Small intestine (tissue), 7 donors: ENCODE measurements around the gene NCR3LG1. TPM values are rescaled to one million over a fixed set of nuclear protein-coding genes. Genes with fewer than 3 reads are reported as not detected.

Source experiments
- DNase-seq, 2 donors: peaks; one replicate each; pipeline versions ENCODE4 v3.0.0 to v3.0.0-alpha.2; 2013
- FAIRE-seq: peaks from 2 replicates; lab custom pipeline; 2012; peaks lifted over from hg19 to GRCh38; lab: Jason Lieb, UNC
- H3K27ac ChIP-seq, 3 donors: one replicate each; pipeline ENCODE4 v1.5.1; 2013; ENCODE audit warnings: low read length in 2 of 3, mild to moderate bottlenecking in 2 of 3, control low read depth in 1 of 3, inconsistent platforms in 1 of 3, low read depth in 1 of 3, moderate library complexity in 1 of 3
- H3K27me3 ChIP-seq, 3 donors: one replicate each; pipeline ENCODE4 v1.6.1; 2013; ENCODE audit warnings: low read length in 3 of 3, inconsistent platforms in 1 of 3; ENCODE audit not compliant: control insufficient read depth in 3 of 3, insufficient read depth in 3 of 3
- H3K36me3 ChIP-seq, 3 donors: one replicate each; pipeline ENCODE4 v1.6.1; 2013; ENCODE audit warnings: low read length in 3 of 3, inconsistent platforms in 1 of 3, low read depth in 1 of 3, mild to moderate bottlenecking in 1 of 3, moderate library complexity in 1 of 3; ENCODE audit not compliant: control insufficient read depth in 3 of 3, insufficient read depth in 2 of 3
- H3K4me1 ChIP-seq, 3 donors: one replicate each; pipeline ENCODE4 v1.6.1; 2013; ENCODE audit warnings: low read length in 2 of 3, inconsistent platforms in 1 of 3, low read depth in 1 of 3, mild to moderate bottlenecking in 1 of 3, moderate library complexity in 1 of 3; ENCODE audit not compliant: control insufficient read depth in 3 of 3, insufficient read depth in 2 of 3
- H3K4me3 ChIP-seq, 3 donors: one replicate each; pipeline ENCODE4 v1.5.1; 2013; ENCODE audit warnings: low read length in 3 of 3, control low read depth in 1 of 3, inconsistent platforms in 1 of 3, low read depth in 1 of 3, mild to moderate bottlenecking in 1 of 3, moderate library complexity in 1 of 3
- H3K9me3 ChIP-seq, 2 donors: one replicate each; pipeline ENCODE4 v1.6.1; 2013; ENCODE audit warnings: low read depth in 1 of 2, low read length in 1 of 2; ENCODE audit not compliant: control insufficient read depth in 2 of 2, insufficient read depth in 1 of 2
- WGBS, 3 donors: extraction: QIAGEN DNeasy Blood & Tissue Kit; methylation state at CpG; one replicate each; pipeline ENCODE4 v1.1.7; 2013; 5-methylcytosine and 5-hydroxymethylcytosine counted together
- polyA plus RNA-seq, 4 donors: library from polyadenylated mRNA; stranded (reverse) in 3 of 4; unstranded in 1 of 4; fragments of 200-250 nt in 3 of 4; fragments of 120-200 nt in 1 of 4; gene quantifications; one replicate each; pipeline versions ENCODE4 v1.2.1 to v1.2.3, GENCODE V29; 2013
- donor health status: healthy with polysubstance abuse.
- donor health status: control.
- donor health status: control.
- donor health status: Bipolar disorder and iron deficiency.
- donor health status: healthy.

Gene NCR3LG1
- polyA plus RNA-seq, 4 donors: 0.22 to 19.8 (median 2.7) TPM

DNA sequence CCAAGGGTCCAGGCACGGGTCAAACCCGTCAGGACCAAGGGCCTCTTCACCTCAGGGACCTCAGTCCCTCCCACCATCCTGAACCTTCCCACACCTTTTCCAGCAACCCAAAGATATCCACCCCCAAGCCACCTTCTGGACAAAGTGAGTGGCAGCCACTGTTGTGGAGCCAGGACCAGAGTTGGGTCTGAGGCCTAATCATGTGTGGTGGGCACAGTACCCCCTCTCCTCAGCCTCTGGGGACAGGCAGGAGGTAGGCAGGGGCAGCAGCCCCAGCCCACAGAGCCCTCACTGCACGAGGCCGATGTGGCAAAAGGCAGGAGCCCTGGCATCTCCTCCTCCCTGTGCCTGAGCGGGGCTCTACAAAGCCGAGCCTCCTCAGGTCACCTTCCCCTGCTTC is 34.3 kb downstream of the NCR3LG1 start:
- peaks cover 0 to 30% (median 3%) of the 10 kb centered on the region in 3 donors for H3K36me3 ChIP-seq
- WGBS, 3 donors: 73 to 87% (median 78%) methylated on average over 6 of the region's 6 CpGs
- FAIRE-seq (no peak), DNase-seq (no peak)
- H3K27me3 ChIP-seq: no peaks in the 10 kb centered on the region
- no peak overlapping the region for H3K4me3 ChIP-seq
- no peaks in the 10 kb centered on the region for H3K9me3 ChIP-seq
- no peak overlapping the region for H3K27ac ChIP-seq
- H3K4me1 ChIP-seq: peaks cover 0 to 4% (median 0%) of the 10 kb centered on the region in 3 donors

DNA sequence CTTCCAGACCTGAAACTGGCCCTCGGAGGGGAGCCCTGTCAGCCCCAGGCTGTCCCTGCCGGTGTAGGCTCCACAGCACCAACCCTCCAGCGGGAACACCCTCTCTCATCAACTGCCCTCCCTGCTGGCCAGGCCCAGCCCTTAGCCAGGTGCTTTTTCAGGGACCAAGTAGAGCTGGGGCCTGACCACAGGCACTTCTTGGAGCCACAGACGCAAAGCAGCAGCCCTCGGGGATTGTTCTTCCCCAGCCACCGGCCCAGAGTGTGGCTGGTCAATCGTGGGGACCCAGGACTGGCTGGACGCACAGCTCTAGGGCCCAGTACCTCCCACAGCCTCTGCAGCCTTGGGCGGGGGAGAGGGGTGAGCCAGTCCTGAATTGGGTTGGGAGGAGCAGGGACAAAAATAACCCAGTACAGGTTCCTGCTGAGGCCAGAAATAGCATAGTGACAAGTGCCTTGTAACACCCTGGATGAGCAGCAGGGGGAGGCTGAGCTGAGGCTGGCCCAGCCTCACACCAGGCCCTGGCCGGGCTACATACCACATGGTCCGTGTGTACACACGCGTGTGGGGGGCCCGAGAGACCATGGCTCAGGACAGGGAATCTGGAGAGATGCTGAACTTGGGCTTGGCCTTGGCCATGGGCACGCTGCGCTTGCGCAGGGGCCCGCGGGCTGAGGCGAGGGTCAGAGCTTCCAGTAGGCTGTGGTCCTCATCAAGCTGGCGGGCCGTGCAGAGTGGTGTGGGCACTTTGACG is 34.9 kb downstream of the NCR3LG1 start:
- H3K36me3 ChIP-seq: peaks cover 0 to 30% (median 0%) of the 10 kb centered on the region in 3 donors
- peaks cover 0 to 4% (median 0%) of the 10 kb centered on the region in 3 donors for H3K4me1 ChIP-seq
- H3K4me3 ChIP-seq: no peak overlapping the region
- no peaks in the 10 kb centered on the region for H3K27me3 ChIP-seq
- peak; percentile 51 to 70 for DNase-seq
- no peak overlapping the region for H3K27ac ChIP-seq
- WGBS, 3 donors: 68 to 73% (median 71%) methylated on average over 23 of the region's 23 CpGs
- H3K9me3 ChIP-seq: no peaks in the 10 kb centered on the region
- no peak for FAIRE-seq

DNA sequence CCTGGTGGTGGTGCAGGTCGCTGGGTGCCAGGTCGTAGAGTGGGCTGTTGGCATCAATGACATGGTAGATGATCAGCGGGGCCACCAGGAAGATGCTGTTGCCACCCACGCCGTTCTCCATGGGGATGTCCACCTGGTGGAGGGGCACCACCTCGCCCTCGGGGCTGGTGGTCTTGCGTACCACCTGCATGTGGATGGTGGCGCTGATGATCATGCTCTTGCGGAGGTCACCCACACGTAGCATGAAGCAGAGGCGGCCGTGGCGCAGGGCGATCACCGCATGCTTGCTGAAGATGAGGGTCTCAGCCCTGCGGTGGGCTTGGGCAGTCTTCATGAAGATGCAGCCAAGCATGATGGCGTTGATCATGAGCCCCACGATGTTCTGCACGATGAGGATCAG is 35.7 kb downstream of the NCR3LG1 start:
- DNase-seq (no peak), FAIRE-seq (no peak)
- Histone ChIP-seq H3K4me3 (no peak overlapping the region), H3K4me1 (peaks cover 0 to 4% (median 0%) of the 10 kb centered on the region in 3 donors), H3K9me3 (no peaks in the 10 kb centered on the region), H3K27ac (no peak overlapping the region), H3K36me3 (peaks cover 0 to 24% (median 0%) of the 10 kb centered on the region in 3 donors), H3K27me3 (no peaks in the 10 kb centered on the region)
- 96 to 97% (median 97%) methylated on average over 20 of the region's 20 CpGs for WGBS, 3 donors

DNA sequence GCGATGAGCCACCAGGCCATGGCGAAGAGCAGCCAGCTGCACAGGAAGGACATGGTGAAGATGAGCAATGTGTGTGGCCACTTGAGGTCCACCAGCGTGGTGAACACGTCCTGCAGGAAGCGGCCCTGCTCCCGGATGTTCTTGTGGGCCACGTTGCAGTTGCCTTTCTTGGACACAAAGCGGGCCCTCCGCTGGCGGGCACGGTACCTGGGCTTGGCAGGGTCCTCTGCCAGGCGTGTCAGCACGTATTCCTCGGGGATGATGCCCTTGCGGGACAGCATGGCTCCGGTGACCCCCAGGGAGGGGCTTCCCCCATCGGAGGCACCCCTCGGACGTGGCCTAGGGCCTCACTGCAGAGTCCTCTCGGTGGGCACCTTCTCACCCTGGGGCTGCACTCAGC is 36.2 kb downstream of the NCR3LG1 start:
- DNase-seq (no peak), FAIRE-seq (no peak)
- Histone ChIP-seq H3K36me3 (peaks cover 0 to 21% (median 0%) of the 10 kb centered on the region in 3 donors), H3K9me3 (peaks cover 0 to 4% of the 10 kb centered on the region in 2 donors), H3K27me3 (no peaks in the 10 kb centered on the region), H3K4me3 (no peak overlapping the region), H3K27ac (no peak overlapping the region), H3K4me1 (peaks cover 0 to 4% (median 0%) of the 10 kb centered on the region in 3 donors)
- WGBS, 3 donors: 83 to 93% (median 92%) methylated on average over 20 of the region's 20 CpGs

DNA sequence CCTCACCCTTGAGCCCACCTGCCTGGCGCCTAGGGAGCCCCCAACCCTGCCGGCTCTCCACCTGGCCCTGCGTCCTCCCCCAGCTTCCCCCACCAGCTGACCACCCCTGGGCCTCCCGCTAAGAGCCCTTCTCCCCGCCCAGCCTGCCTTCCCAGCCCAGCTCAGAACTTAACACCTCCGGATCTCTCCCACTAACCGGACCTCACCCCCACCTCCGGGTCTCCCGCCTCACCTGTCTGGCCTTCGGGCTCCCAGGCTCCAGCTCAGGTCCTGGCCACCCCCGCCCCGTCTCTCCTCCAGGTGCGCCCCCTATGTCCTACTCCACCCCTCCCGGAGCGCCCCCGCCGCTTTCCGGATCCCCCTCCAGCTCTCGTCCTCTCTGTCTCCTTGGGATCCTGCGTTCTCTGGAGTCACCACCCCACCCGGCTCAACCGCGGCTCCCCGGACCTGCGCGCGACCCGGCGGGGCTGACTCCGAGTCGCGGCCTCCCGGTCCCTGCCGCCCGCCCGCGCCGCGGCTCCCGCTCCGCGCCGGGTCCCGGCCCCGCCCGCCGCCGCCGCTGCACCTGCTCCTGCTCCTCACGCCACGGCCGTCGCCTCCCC is 37.1 kb downstream of the NCR3LG1 start, which contains the start of gene KCNJ11:
TSS of gene KCNJ11 (minus strand) at position 51 of the 602 bp plus-strand sequence. CDS start 568 bp downstream, outside the sequence.
- Histone ChIP-seq H3K27me3 (no peaks in the 10 kb centered on the region), H3K4me1 (peaks cover 0 to 4% (median 0%) of the 10 kb centered on the region in 3 donors), H3K9me3 (peaks cover 0 to 4% of the 10 kb centered on the region in 2 donors), H3K27ac (peak within 1 kb of the TSS in 2 of 3 donors; percentile 24 to 55), H3K36me3 (peaks cover 0 to 20% (median 0%) of the 10 kb centered on the region in 3 donors), H3K4me3 (peak within 1 kb of the TSS; percentile 44 to 69 (median 51))
- DNase-seq: no peak
- WGBS, 3 donors: 3 to 4% (median 3%) methylated on average over 45 to 53 of the region's 53 CpGs
- no peak for FAIRE-seq

DNA sequence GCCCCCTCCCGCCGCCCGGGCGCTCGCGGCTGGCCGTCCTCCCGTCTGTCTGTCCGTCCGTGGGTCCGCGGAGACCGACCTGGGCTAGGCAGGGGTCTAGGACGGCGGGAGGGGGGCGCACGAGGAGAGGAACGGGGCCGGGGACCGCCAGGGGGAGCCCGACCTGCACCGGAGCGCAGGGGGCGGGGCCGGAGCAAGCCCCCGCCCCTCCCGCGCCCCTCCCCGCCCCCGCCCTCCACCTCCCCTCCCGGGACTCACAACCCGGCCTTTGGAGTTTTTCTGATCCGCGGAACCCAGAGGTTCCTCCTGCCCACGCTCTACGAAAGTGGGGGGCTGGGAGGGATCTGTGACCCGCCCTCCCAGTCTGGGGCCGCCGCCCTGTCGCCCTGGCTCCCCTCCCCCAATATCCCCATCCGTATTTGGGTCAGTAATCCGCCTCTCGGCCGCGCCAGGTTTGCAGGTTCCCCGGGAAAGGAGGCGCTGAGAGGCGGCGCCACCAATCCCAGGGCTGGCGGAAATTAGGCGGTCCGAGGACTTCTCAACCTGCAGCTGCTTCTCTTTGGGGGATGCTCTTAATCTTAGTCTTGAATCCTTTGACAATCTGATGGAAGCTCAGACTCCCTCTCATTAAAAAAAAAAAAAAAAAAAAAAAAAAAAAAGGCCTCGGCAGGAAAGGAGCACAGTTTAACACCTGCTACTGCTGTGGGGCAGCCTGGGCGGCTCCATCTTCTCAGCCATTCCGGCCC is 37.8 kb downstream of the NCR3LG1 start:
- FAIRE-seq: no peak
- Histone ChIP-seq H3K9me3 (peaks cover 0 to 4% of the 10 kb centered on the region in 2 donors), H3K27ac (peak overlapping the region in 2 of 3 donors; percentile 24 to 55), H3K4me1 (peaks cover 0 to 4% (median 0%) of the 10 kb centered on the region in 3 donors), H3K36me3 (peaks cover 0 to 19% (median 0%) of the 10 kb centered on the region in 3 donors), H3K27me3 (no peaks in the 10 kb centered on the region), H3K4me3 (peak overlapping the region; percentile 44 to 69 (median 51))
- 1 to 3% (median 2%) methylated on average over 33 to 54 of the region's 55 CpGs for WGBS, 3 donors
- peak; percentile 75 to 90 for DNase-seq

DNA sequence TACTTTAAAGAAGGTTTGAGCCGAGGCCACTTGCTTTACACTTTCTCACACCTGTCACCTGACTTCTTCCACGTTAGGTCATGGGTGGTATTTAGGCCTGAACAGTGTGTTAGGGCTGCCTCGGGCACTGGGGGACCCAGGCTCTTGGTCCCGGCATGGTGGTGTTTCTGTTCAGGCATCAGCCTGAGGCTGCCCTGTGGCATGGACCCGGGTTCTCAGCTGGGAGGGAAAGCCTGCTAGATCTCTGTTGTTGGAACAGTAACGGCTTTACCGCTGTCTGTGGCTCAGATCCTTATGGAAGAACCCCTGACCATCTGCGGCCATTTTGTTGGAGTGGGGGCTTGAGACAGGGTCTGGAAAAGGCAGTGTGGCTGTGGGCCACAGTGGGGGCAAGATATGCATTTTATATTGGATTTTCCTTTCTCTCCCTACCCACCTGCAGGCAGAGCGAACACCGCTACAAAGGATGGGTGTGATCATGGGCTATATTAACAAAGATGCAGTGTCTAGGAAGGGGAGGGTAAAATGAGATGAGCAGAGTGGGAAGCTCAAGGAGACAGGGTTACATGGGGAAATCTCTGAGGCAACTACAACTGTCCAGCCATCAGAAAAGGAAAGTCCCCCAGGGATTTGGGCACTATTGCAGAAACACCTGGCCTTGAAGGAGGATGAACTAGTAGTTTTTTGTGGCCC is 38.5 kb downstream of the NCR3LG1 start:
- WGBS, 3 donors: 51 to 62% (median 59%) methylated on average over 10 of the region's 10 CpGs
- Histone ChIP-seq H3K4me3 (no peak overlapping the region), H3K27ac (no peak overlapping the region), H3K27me3 (no peaks in the 10 kb centered on the region), H3K9me3 (peaks cover 0 to 4% of the 10 kb centered on the region in 2 donors), H3K4me1 (peaks cover 0 to 4% (median 0%) of the 10 kb centered on the region in 3 donors), H3K36me3 (peaks cover 0 to 19% (median 0%) of the 10 kb centered on the region in 3 donors)
- DNase-seq: no peak
- FAIRE-seq: no peak
